H9 (cell line): ENCODE measurements around the gene CARD19. TPM values are rescaled to one million over a fixed set of nuclear protein-coding genes. Genes with fewer than 3 reads are reported as not detected.

Experiments used
- DNase-seq: peaks from one replicate; pipeline ENCODE4 v3.0.0-alpha.2; 2017
- H2AFZ ChIP-seq: one replicate; pipeline ENCODE4 v1.6.1; 2013; ENCODE audit warnings: mild to moderate bottlenecking, low read length, control low read depth, moderate library complexity
- H2AK5ac ChIP-seq: 2 replicates; pipeline ENCODE4 v1.6.1; 2013; ENCODE audit warnings: low read length, control low read depth, mixed read lengths; ENCODE audit not compliant: insufficient read length
- H2BK120ac ChIP-seq: one replicate; pipeline ENCODE4 v1.6.1; 2013; ENCODE audit warnings: low read depth, mild to moderate bottlenecking, low read length, control low read depth, inconsistent platforms; ENCODE audit not compliant: poor library complexity, severe bottlenecking
- H2BK12ac ChIP-seq: 2 replicates; pipeline ENCODE4 v1.6.1; 2013; ENCODE audit warnings: low read length, control low read depth, mixed read lengths, low read depth; ENCODE audit not compliant: insufficient read length
- H2BK15ac ChIP-seq: 2 replicates; pipeline ENCODE4 v1.6.1; 2013; ENCODE audit warnings: low read depth, low read length, control low read depth
- H2BK20ac ChIP-seq: one replicate; pipeline ENCODE4 v1.6.1; 2013; ENCODE audit warnings: low read depth, mild to moderate bottlenecking, low read length, control low read depth, inconsistent platforms; ENCODE audit not compliant: poor library complexity, severe bottlenecking
- H2BK5ac ChIP-seq: 2 replicates; pipeline ENCODE4 v1.6.1; 2013; ENCODE audit warnings: low read length, control low read depth, mixed read lengths; ENCODE audit not compliant: insufficient read length
- H3K14ac ChIP-seq: 2 replicates; pipeline ENCODE4 v1.6.1; 2013; ENCODE audit warnings: low read length, control low read depth; ENCODE audit not compliant: insufficient read depth
- H3K18ac ChIP-seq: 2 replicates; pipeline ENCODE4 v1.6.1; 2013; ENCODE audit warnings: low read depth, mild to moderate bottlenecking, mixed read lengths, low read length, control low read depth; ENCODE audit not compliant: insufficient read length
- H3K23ac ChIP-seq: 2 replicates; pipeline ENCODE4 v1.6.1; 2013; ENCODE audit warnings: low read length, control low read depth, mixed read lengths, low read depth; ENCODE audit not compliant: insufficient read length
- H3K23me2 ChIP-seq: 2 replicates; pipeline ENCODE4 v1.6.1; 2013; ENCODE audit warnings: low read depth, mild to moderate bottlenecking, mixed read lengths, low read length, control low read depth; ENCODE audit not compliant: insufficient read length, poor library complexity, severe bottlenecking
- H3K27ac ChIP-seq: 2 replicates; pipeline ENCODE4 v1.5.1; 2013; ENCODE audit warnings: low read length, control low read depth, mixed read lengths, low read depth; ENCODE audit not compliant: insufficient read length
- H3K27me3 ChIP-seq: 2 replicates; pipeline ENCODE4 v1.6.1; 2013; ENCODE audit warnings: low read length, control low read depth, inconsistent platforms; ENCODE audit not compliant: insufficient read depth
- H3K4ac ChIP-seq: 2 replicates; pipeline ENCODE4 v1.6.1; 2013; ENCODE audit warnings: low read depth, mild to moderate bottlenecking, control low read depth, inconsistent platforms, low read length, moderate library complexity
- H3K4me1 ChIP-seq: 2 replicates; pipeline ENCODE4 v1.6.1; 2013; ENCODE audit warnings: low read length, control low read depth, inconsistent platforms; ENCODE audit not compliant: insufficient read depth
- H3K4me2 ChIP-seq: 2 replicates; pipeline ENCODE4 v1.6.1; 2013; ENCODE audit warnings: low read length, control low read depth, mixed read lengths; ENCODE audit not compliant: insufficient read length, insufficient read depth
- H3K56ac ChIP-seq: 2 replicates; pipeline ENCODE4 v1.6.1; 2013; ENCODE audit warnings: low read depth, mild to moderate bottlenecking, mixed read lengths, low read length, control low read depth; ENCODE audit not compliant: insufficient read length
- H3K79me1 ChIP-seq: 2 replicates; pipeline ENCODE4 v1.6.1; 2013; ENCODE audit warnings: low read depth, mild to moderate bottlenecking, moderate library complexity, low read length, control low read depth, inconsistent platforms; ENCODE audit not compliant: insufficient read depth, poor library complexity, severe bottlenecking
- H3K79me2 ChIP-seq: 2 replicates; pipeline ENCODE4 v1.6.1; 2013; ENCODE audit warnings: low read length, control low read depth, inconsistent platforms; ENCODE audit not compliant: insufficient read depth
- H3K9ac ChIP-seq: 2 replicates; pipeline ENCODE4 v1.6.1; 2013; ENCODE audit warnings: low read length, control low read depth, mixed read lengths; ENCODE audit not compliant: insufficient read length; ENCODE audit errors: extremely low read depth
- H3K9me3 ChIP-seq: one replicate; pipeline ENCODE4 v1.6.1; 2013; ENCODE audit warnings: low read depth, low read length, inconsistent platforms; ENCODE audit not compliant: control insufficient read depth
- H3T11ph ChIP-seq: one replicate; pipeline ENCODE4 v1.6.1; 2013; ENCODE audit warnings: mild to moderate bottlenecking, low read length, control low read depth, inconsistent platforms
- H4K20me1 ChIP-seq: one replicate; pipeline ENCODE4 v1.6.1; 2013; ENCODE audit not compliant: control insufficient read depth, insufficient read length, insufficient read depth
- H4K5ac ChIP-seq: 2 replicates; pipeline ENCODE4 v1.6.1; 2013; ENCODE audit warnings: low read depth, mild to moderate bottlenecking, mixed read lengths, low read length, control low read depth; ENCODE audit not compliant: insufficient read length
- H4K8ac ChIP-seq: replicated peaks from 2 replicates; pipeline ENCODE4 v1.6.1; 2013; ENCODE audit warnings: low read length, control low read depth, mixed read lengths, low read depth; ENCODE audit not compliant: insufficient read length
- H4K91ac ChIP-seq: 2 replicates; pipeline ENCODE4 v1.6.1; 2013; ENCODE audit warnings: low read depth, mild to moderate bottlenecking, moderate library complexity, mixed read lengths, low read length, control low read depth; ENCODE audit not compliant: insufficient read length
- H3K27ac Mint-ChIP-seq, 3 experiments: 2 replicates in 2 of 3; 3 replicates in 1 of 3; pipeline ENCODE4 v1.8.0; 2020 to 2021; ENCODE audit warnings: mixed read lengths in 3 of 3, mild to moderate bottlenecking in 1 of 3, moderate library complexity in 1 of 3
- H3K27me3 Mint-ChIP-seq: 2 replicates; pipeline ENCODE4 v1.8.0; 2021; ENCODE audit warnings: low read depth, mild to moderate bottlenecking, moderate library complexity, mixed read lengths
- H3K36me3 Mint-ChIP-seq, 3 experiments: 2 replicates in 2 of 3; 3 replicates in 1 of 3; pipeline ENCODE4 v1.8.0; 2020 to 2021; ENCODE audit warnings: low read depth in 3 of 3, mixed read lengths in 3 of 3; ENCODE audit not compliant: insufficient read depth in 1 of 3
- H3K4me1 Mint-ChIP-seq, 2 experiments: 2 replicates each; pipeline ENCODE4 v1.8.0; 2020; ENCODE audit warnings: mixed read lengths in 2 of 2
- H3K4me3 Mint-ChIP-seq, 2 experiments: 2 replicates in 1 of 2; 3 replicates in 1 of 2; pipeline ENCODE4 v1.8.0; 2020 to 2021; ENCODE audit warnings: mild to moderate bottlenecking in 2 of 2, mixed read lengths in 2 of 2, moderate library complexity in 1 of 2
- H3K9me3 Mint-ChIP-seq, 2 experiments: 2 replicates in 1 of 2; 3 replicates in 1 of 2; pipeline ENCODE4 v1.8.0; 2020; ENCODE audit warnings: mild to moderate bottlenecking in 2 of 2, mixed read lengths in 2 of 2, moderate library complexity in 1 of 2
- WGBS: extraction: QIAGEN DNeasy Blood & Tissue Kit; methylation state at CpG from one replicate; pipeline ENCODE4 v1.1.7; 2013; ENCODE audit warnings: missing lambda C conversion rate, low lambda C conversion rate, mixed read lengths; ENCODE audit not compliant: insufficient read length; ENCODE audit errors: extremely low coverage; 5-methylcytosine and 5-hydroxymethylcytosine counted together
- total RNA-seq: library from RNA; stranded (reverse); gene quantifications from 2 replicates; pipeline ENCODE4 v1.2.1, GENCODE V29; 2021
- TF ChIP-seq, protein P1 (sequence below): fragments of 200-600 bp; sonication (generic); conservative IDR thresholded peaks from 3 replicates; pipeline ENCODE4 v1.8.0; 2021; ENCODE audit warnings: antibody characterized with exemption, mild to moderate bottlenecking

The CARD19 gene
- total RNA-seq, 1 experiment from 2014 or later, result 21.4 TPM

DNA sequence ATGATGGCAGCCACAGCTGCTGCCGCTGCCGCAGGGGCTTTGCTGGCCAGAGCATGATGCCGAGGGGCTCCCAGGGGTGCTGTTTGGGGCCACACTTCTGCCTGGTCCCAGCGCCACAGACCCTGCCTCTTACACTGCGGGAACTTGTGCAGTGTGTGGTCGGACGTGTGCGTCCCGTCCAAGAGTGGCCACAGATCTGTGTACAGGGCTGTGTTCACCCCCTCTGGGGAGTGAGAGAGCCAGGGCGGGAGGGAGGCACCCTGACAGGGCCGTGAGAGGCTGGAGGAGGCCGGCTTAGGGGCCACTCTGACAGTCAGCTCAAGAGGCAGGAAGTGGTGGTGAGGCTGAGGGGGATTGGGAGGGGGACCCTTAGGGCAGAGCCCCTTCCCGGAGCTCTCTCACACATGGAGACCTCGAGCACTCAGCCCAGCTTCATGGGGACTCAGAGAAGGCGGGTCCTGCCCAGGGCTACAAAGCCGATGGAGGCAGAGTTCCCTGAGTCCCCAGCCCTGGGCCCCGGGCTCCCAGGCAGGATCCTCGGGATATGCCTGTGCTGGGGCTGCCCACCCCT, 13.1 kb upstream of the CARD19 start:
- no peak overlapping the region for H3K4me3 Mint-ChIP-seq
- Histone ChIP-seq H3K4ac (no peak overlapping the region), H3K18ac (no peak overlapping the region), H3K27me3 (no peaks in the 10 kb centered on the region), H3K4me2 (no peak overlapping the region), H2BK12ac (no peak overlapping the region), H4K20me1 (no peaks in the 10 kb centered on the region), H3K79me2 (no peaks in the 10 kb centered on the region), H4K91ac (no peak overlapping the region), H3K9ac (no peak overlapping the region), H2BK5ac (no peak overlapping the region), H3K27ac (no peak overlapping the region), H3K14ac (peak overlapping the region; percentile 36; the same call in 1 of the 2 replicates), H4K8ac (no peak overlapping the region), H3K9me3 (no peaks in the 10 kb centered on the region), H2BK20ac (no peak overlapping the region), H2BK120ac (no peak overlapping the region), H3K56ac (no peak overlapping the region), H4K5ac (no peak overlapping the region), H3T11ph (no peak overlapping the region), H2AFZ (no peak overlapping the region), H3K79me1 (no peaks in the 10 kb centered on the region), H3K23ac (no peak overlapping the region), H2AK5ac (no peak overlapping the region), H3K23me2 (no peaks in the 10 kb centered on the region), H2BK15ac (no peak overlapping the region), H3K4me1 (no peaks in the 10 kb centered on the region)
- H3K27me3 Mint-ChIP-seq, result no peaks in the 10 kb centered on the region
- H3K27ac Mint-ChIP-seq, result no peak overlapping the region
- peaks cover 11 to 16% (median 13%) of the 10 kb centered on the region in 3 experiments for H3K36me3 Mint-ChIP-seq
- H3K4me1 Mint-ChIP-seq, result 0 out of 4 replicates have a peak, but pooled peaks cover 0 to 3% of the 10 kb centered on the region in 2 experiments
- no peak for DNase-seq
- H3K9me3 Mint-ChIP-seq, result peaks cover 6 to 9% of the 10 kb centered on the region in 2 experiments; a peak in 4 of 5 replicates
- no CpG with 5 or more reads among the region's 18 CpGs for WGBS
- TF ChIP-seq, protein P1, sequence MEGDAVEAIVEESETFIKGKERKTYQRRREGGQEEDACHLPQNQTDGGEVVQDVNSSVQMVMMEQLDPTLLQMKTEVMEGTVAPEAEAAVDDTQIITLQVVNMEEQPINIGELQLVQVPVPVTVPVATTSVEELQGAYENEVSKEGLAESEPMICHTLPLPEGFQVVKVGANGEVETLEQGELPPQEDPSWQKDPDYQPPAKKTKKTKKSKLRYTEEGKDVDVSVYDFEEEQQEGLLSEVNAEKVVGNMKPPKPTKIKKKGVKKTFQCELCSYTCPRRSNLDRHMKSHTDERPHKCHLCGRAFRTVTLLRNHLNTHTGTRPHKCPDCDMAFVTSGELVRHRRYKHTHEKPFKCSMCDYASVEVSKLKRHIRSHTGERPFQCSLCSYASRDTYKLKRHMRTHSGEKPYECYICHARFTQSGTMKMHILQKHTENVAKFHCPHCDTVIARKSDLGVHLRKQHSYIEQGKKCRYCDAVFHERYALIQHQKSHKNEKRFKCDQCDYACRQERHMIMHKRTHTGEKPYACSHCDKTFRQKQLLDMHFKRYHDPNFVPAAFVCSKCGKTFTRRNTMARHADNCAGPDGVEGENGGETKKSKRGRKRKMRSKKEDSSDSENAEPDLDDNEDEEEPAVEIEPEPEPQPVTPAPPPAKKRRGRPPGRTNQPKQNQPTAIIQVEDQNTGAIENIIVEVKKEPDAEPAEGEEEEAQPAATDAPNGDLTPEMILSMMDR, result no peak
